Hematopoietic multipotent progenitor cell treated with erythropoietin and hydrocortisone succinate and interleukin-3 and kit ligand, for 4 days (in vitro differentiated cells): Measurements from ENCODE around the gene DMRTC2.

Experiments
- DNase-seq: peaks from one replicate; pipeline ENCODE4 v3.0.0-alpha.2; 2015

The DMRTC2 gene

GRCh38 chr19:41848666-41849065 lies 3.8 kb downstream of the DMRTC2 start:
- DNase-seq, result no peak

- no peak for DNase-seq
These were observed 4.2 kb downstream of the DMRTC2 start for GRCh38 chr19:41849067-41849466.

- DNase-seq, result no peak
These were observed 5.5 kb downstream of the DMRTC2 start for GRCh38 chr19:41850381-41850780.

- DNase-seq, result no peak
These were observed 6.6 kb downstream of the DMRTC2 start for GRCh38 chr19:41851456-41851855.

GRCh38 chr19:41853344-41853743 lies 8.5 kb downstream of the DMRTC2 start:
- no peak for DNase-seq

- no peak for DNase-seq
These were observed 8.9 kb downstream of the DMRTC2 start for GRCh38 chr19:41853768-41854167.

- DNase-seq, result no peak
These were observed 14.4 kb downstream of the DMRTC2 start for GRCh38 chr19:41859213-41859617.

- DNase-seq, result peak; percentile 99
These were observed 15.0 kb downstream of the DMRTC2 start, which contains the start of gene RPS19 for GRCh38 chr19:41859618-41860418. RPS19 (plus strand) TSS chr19:41860255; CDS start chr19:41860775, 520 bp downstream.

GRCh38 chr19:41860419-41861115 lies 15.7 kb downstream of the DMRTC2 start:
- no peak for DNase-seq

- DNase-seq, result no peak
These were observed 16.4 kb downstream of the DMRTC2 start for GRCh38 chr19:41861116-41861768.

GRCh38 chr19:41861846-41862245 lies 17.0 kb downstream of the DMRTC2 start:
- no peak for DNase-seq

GRCh38 chr19:41862445-41862986 lies 17.7 kb downstream of the DMRTC2 start:
- no peak for DNase-seq

GRCh38 chr19:41863209-41863931 lies 18.5 kb downstream of the DMRTC2 start:
- peak; percentile 78 for DNase-seq

- DNase-seq, result no peak
These were observed 19.5 kb downstream of the DMRTC2 start for GRCh38 chr19:41864374-41864773.

GRCh38 chr19:41866284-41866683 lies 21.4 kb downstream of the DMRTC2 start:
- no peak for DNase-seq

- DNase-seq, result no peak
These were observed 23.5 kb downstream of the DMRTC2 start for GRCh38 chr19:41868120-41868988.

GRCh38 chr19:41868989-41869300 lies 24.1 kb downstream of the DMRTC2 start:
- no peak for DNase-seq

GRCh38 chr19:41869374-41869955 lies 24.6 kb downstream of the DMRTC2 start:
- no peak for DNase-seq

GRCh38 chr19:41870401-41870873 lies 25.6 kb downstream of the DMRTC2 start:
- DNase-seq, result no peak

- DNase-seq, result peak; percentile 74
These were observed 26.9 kb downstream of the DMRTC2 start for GRCh38 chr19:41871573-41872383.
